Measurements from ENCODE around the gene BCL2L13.

BCL2L13 gene

GRCh38 chr22:17773606-17774205, 135.1 kb downstream of the BCL2L13 start:
- Histone ChIP-seq H3K9ac (ENCODE audit: low read length) (peak overlapping the region; percentile 70), H3K14ac (ENCODE audit: low read length in 2 of 2) (peak overlapping the region in 1 of 2 experiments; percentile 56), H2AK5ac (ENCODE audit: low read length, severe bottlenecking) (no peak overlapping the region), H2AFZ (ENCODE audit: low read depth, low read length) (no peak overlapping the region), H3K4me1 (ENCODE audit: control insufficient read depth, insufficient read depth, low read depth, low read length) (peaks cover 31% of the 10 kb centered on the region), H2BK5ac (ENCODE audit: low read depth, low read length, poor library complexity, severe bottlenecking) (no peak overlapping the region), H3K23ac (ENCODE audit: low read length in 2 of 2) (peak overlapping the region in 1 of 2 experiments; percentile 18), H2BK120ac (ENCODE audit: low read depth, low read length) (no peak overlapping the region), H3K4ac (ENCODE audit: low read depth in 1 of 2, low read length in 2 of 2) (peak overlapping the region in 1 of 2 experiments; percentile 53), H3K9me3 (ENCODE audit: control insufficient read depth, low read length) (no peaks in the 10 kb centered on the region), H3K4me2 (ENCODE audit: low read length, poor library complexity, severe bottlenecking) (peak overlapping the region; percentile 82), H3K18ac (ENCODE audit: low read depth in 1 of 2, low read length in 2 of 2) (peak overlapping the region; percentile 44 to 72), H4K91ac (ENCODE audit: low read length) (no peak overlapping the region), H2BK15ac (ENCODE audit: low read depth, poor library complexity, severe bottlenecking) (no peak overlapping the region), H4K8ac (ENCODE audit: low read length) (no peak overlapping the region), H3K79me1 (replicated peaks; ENCODE audit: low read length, poor library complexity, severe bottlenecking) (peaks cover 26% of the 10 kb centered on the region), H3K27ac (ENCODE audit: low read length, poor library complexity, severe bottlenecking) (no peak overlapping the region), H3K27me3 (ENCODE audit: control insufficient read depth in 1 of 2, insufficient read depth in 1 of 2, low read length in 2 of 2) (no peaks in the 10 kb centered on the region), H3K4me3 (ENCODE audit: insufficient read depth in 1 of 2, low read depth in 1 of 2, low read length in 2 of 2) (peak overlapping the region; percentile 80 to 81), H3K36me3 (ENCODE audit: control insufficient read depth in 1 of 2, insufficient read depth in 2 of 2, low read depth in 1 of 2, low read length in 2 of 2) (peaks cover 0 to 13% of the 10 kb centered on the region in 2 experiments), H2BK12ac (ENCODE audit: low read length in 2 of 2) (peak overlapping the region in 1 of 2 experiments; percentile 68)
- DNase-seq = peak; percentile 46
- 2% methylated on average over 42 of the region's 47 CpGs for WGBS

DNA sequence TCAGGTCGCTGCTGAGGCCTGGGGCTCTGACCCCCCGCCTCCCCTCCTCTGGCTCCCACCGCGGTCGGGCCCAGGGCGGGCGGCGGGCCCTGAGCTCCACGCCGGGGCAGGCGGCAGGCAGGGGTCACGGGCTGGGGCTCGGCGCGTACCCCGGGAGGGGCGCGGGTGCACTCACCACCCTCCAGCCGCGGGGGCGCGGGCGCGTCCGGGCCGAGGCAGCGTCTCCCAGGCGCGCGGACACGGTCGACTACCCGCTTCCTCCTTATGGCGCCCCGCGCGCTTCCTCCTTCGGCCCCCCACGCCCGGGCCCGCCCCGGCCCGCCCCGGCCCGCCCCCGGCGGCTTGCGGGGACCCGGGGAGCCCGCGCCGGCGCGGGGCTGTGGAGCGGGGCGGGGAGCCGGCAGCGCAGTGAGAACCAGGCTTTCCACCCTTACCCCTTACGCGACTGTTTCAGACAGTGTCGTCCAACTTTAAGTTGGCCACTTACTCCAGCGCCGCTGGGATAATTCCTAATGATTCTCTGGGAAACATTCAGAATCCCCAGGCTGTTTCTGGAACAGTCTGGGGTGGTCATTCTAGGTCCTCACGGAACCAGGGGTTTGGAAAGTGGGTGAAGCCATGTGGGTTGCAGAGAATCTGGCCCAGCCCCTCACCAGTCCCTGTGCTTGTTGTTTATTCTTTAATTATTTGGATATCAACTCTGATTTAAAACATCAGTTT, 135.8 kb downstream of the BCL2L13 start, which contains the start of gene BID:
Gene BID, minus strand, starts transcription at position 264 of the 720 bp plus-strand sequence. CDS start 24,353 bp downstream, outside the sequence.
- no peak within 1 kb of the TSS for H2AK5ac ChIP-seq (ENCODE audit: low read length, severe bottlenecking)
- 2% methylated on average over 21 of the region's 64 CpGs for WGBS
- peak within 1 kb of the TSS in 1 of 2 experiments; percentile 70 for H3K14ac ChIP-seq (ENCODE audit: low read length in 2 of 2)
- peaks cover 0 to 10% of the 10 kb centered on the region in 2 experiments for H3K36me3 ChIP-seq (ENCODE audit: control insufficient read depth in 1 of 2, insufficient read depth in 2 of 2, low read depth in 1 of 2, low read length in 2 of 2)
- peak within 1 kb of the TSS in 1 of 2 experiments; percentile 68 for H2BK12ac ChIP-seq (ENCODE audit: low read length in 2 of 2)
- H3K4me3 ChIP-seq (ENCODE audit: insufficient read depth in 1 of 2, low read depth in 1 of 2, low read length in 2 of 2) = peak within 1 kb of the TSS; percentile 80 to 81
- H4K8ac ChIP-seq (ENCODE audit: low read length) = peak within 1 kb of the TSS; percentile 86
- peak; percentile 29 for DNase-seq
- peaks cover 31% of the 10 kb centered on the region for H3K4me1 ChIP-seq (ENCODE audit: control insufficient read depth, insufficient read depth, low read depth, low read length)
- H3K27ac ChIP-seq (ENCODE audit: low read length, poor library complexity, severe bottlenecking) = no peak within 1 kb of the TSS
- H3K4me2 ChIP-seq (ENCODE audit: low read length, poor library complexity, severe bottlenecking) = peak within 1 kb of the TSS; percentile 82
- peak within 1 kb of the TSS; percentile 44 to 72 for H3K18ac ChIP-seq (ENCODE audit: low read depth in 1 of 2, low read length in 2 of 2)
- H3K23ac ChIP-seq (ENCODE audit: low read length in 2 of 2) = peak within 1 kb of the TSS in 1 of 2 experiments; percentile 18
- H4K91ac ChIP-seq (ENCODE audit: low read length) = no peak within 1 kb of the TSS
- peak within 1 kb of the TSS in 1 of 2 experiments; percentile 53 for H3K4ac ChIP-seq (ENCODE audit: low read depth in 1 of 2, low read length in 2 of 2)
- H2BK120ac ChIP-seq (ENCODE audit: low read depth, low read length) = no peak within 1 kb of the TSS
- H3K27me3 ChIP-seq (ENCODE audit: control insufficient read depth in 1 of 2, insufficient read depth in 1 of 2, low read length in 2 of 2) = peaks cover 0 to under 1% of the 10 kb centered on the region in 2 experiments
- H2AFZ ChIP-seq (ENCODE audit: low read depth, low read length) = peak within 1 kb of the TSS; percentile 62
- H3K9me3 ChIP-seq (ENCODE audit: control insufficient read depth, low read length) = no peaks in the 10 kb centered on the region
- peak within 1 kb of the TSS; percentile 70 for H3K9ac ChIP-seq (ENCODE audit: low read length)
- H2BK15ac ChIP-seq (ENCODE audit: low read depth, poor library complexity, severe bottlenecking) = peak within 1 kb of the TSS; percentile 12
- H3K79me1 ChIP-seq (replicated peaks; ENCODE audit: low read length, poor library complexity, severe bottlenecking) = peaks cover 21% of the 10 kb centered on the region
- H2BK5ac ChIP-seq (ENCODE audit: low read depth, low read length, poor library complexity, severe bottlenecking) = no peak within 1 kb of the TSS

DNA sequence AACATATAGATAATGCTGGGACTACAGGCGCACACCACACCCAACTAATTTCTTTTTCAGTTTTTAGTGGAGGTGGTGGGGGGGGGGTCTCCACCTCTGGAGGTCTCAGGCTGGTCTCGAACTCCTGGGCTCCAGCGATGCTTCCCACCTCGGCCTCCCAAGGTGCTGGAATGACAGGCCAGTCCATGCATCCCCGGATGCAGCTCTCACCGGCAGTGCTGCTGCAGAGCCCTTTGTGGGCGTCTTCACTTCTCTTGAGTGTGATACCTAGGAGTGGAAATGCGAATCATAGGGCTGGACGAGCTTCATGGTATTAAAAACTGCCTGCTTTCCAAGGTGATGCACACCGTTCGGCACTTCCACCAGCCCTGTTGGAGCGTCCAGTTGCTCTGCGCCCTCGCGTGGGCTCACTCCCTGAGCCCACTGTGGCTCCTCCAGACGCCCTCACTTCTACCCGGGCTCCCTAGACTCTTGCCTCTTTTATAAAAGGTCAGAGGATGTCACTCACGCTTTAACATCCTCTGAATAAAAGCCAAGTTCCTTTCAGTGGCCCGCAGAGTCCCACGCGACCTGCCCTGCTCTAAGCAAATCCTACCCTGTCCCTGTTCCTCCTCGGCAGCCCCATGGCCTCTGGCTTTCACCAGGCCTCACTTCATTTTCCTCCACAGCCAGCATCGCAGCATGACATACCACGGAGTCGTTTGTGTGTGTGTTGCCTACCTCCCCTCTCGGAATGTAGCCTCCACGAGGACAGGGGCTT, 136.5 kb downstream of the BCL2L13 start:
- H3K18ac ChIP-seq (ENCODE audit: low read depth in 1 of 2, low read length in 2 of 2) = no peak overlapping the region
- DNase-seq = no peak
- H2BK120ac ChIP-seq (ENCODE audit: low read depth, low read length) = no peak overlapping the region
- H3K23ac ChIP-seq (ENCODE audit: low read length in 2 of 2) = no peak overlapping the region
- no peak overlapping the region for H2BK12ac ChIP-seq (ENCODE audit: low read length in 2 of 2)
- H2BK5ac ChIP-seq (ENCODE audit: low read depth, low read length, poor library complexity, severe bottlenecking) = no peak overlapping the region
- H3K27ac ChIP-seq (ENCODE audit: low read length, poor library complexity, severe bottlenecking) = no peak overlapping the region
- H3K14ac ChIP-seq (ENCODE audit: low read length in 2 of 2) = no peak overlapping the region
- H3K4me3 ChIP-seq (ENCODE audit: insufficient read depth in 1 of 2, low read depth in 1 of 2, low read length in 2 of 2) = peak overlapping the region in 1 of 2 experiments; percentile 73
- H4K8ac ChIP-seq (ENCODE audit: low read length) = no peak overlapping the region
- no peak overlapping the region for H4K91ac ChIP-seq (ENCODE audit: low read length)
- no peak overlapping the region for H2BK15ac ChIP-seq (ENCODE audit: low read depth, poor library complexity, severe bottlenecking)
- H3K79me1 ChIP-seq (replicated peaks; ENCODE audit: low read length, poor library complexity, severe bottlenecking) = peaks cover 14% of the 10 kb centered on the region
- peak overlapping the region; percentile 63 for H3K9ac ChIP-seq (ENCODE audit: low read length)
- no peak overlapping the region for H2AFZ ChIP-seq (ENCODE audit: low read depth, low read length)
- no peak overlapping the region for H2AK5ac ChIP-seq (ENCODE audit: low read length, severe bottlenecking)
- no peak overlapping the region for H3K4ac ChIP-seq (ENCODE audit: low read depth in 1 of 2, low read length in 2 of 2)
- H3K36me3 ChIP-seq (ENCODE audit: control insufficient read depth in 1 of 2, insufficient read depth in 2 of 2, low read depth in 1 of 2, low read length in 2 of 2) = peaks cover 0 to 4% of the 10 kb centered on the region in 2 experiments
- 82% methylated on average over 26 of the region's 27 CpGs for WGBS
- H3K27me3 ChIP-seq (ENCODE audit: control insufficient read depth in 1 of 2, insufficient read depth in 1 of 2, low read length in 2 of 2) = peaks cover 0 to 8% of the 10 kb centered on the region in 2 experiments
- H3K4me1 ChIP-seq (ENCODE audit: control insufficient read depth, insufficient read depth, low read depth, low read length) = peaks cover 28% of the 10 kb centered on the region
- no peak overlapping the region for H3K4me2 ChIP-seq (ENCODE audit: low read length, poor library complexity, severe bottlenecking)
- no peaks in the 10 kb centered on the region for H3K9me3 ChIP-seq (ENCODE audit: control insufficient read depth, low read length)
